CD4-positive, alpha-beta T cell (primary cell): ENCODE data around the gene CMTM4. TPM values are rescaled to one million over a fixed set of nuclear protein-coding genes. Genes with fewer than 3 reads are reported as not detected.

Experiments used
- ATAC-seq: fragments of 200-7000 bp; cut with Tn5 transposase; one replicate; pipeline ENCODE4 v1.10.0; 2022; ENCODE audit warnings: mild to moderate bottlenecking; ENCODE audit not compliant: poor library complexity
- CTCF ChIA-PET: fragments of 350-600 bp; sonication (Branson Sonifier 250); formaldehyde crosslinking; loops from one replicate; lab custom pipeline; 2021; ENCODE audit warnings: antibody characterized with exemption, inconsistent platforms; lab: Charles Lee
- POLR2A ChIA-PET: fragments of 350-600 bp; sonication (Branson Sonifier 250); formaldehyde crosslinking; loops from one replicate; lab custom pipeline; 2021; ENCODE audit warnings: antibody characterized with exemption, inconsistent platforms; lab: Charles Lee
- DNase-seq, 14 experiments: peaks; one replicate each; pipeline ENCODE4 v3.0.0-alpha.2; 2013 to 2020; ENCODE audit warnings: mixed read lengths in 2 of 14
- H3K27ac ChIP-seq, 2 donors: one replicate each; pipeline versions ENCODE4 v1.5.1 to v1.7.0; 2013; ENCODE audit warnings: low read length in 2 of 2, low read depth in 1 of 2, mild to moderate bottlenecking in 1 of 2
- H3K27me3 ChIP-seq, 2 experiments: 1 replicate in 1 of 2; 2 replicates in 1 of 2; pipeline versions ENCODE4 v1.6.1 to v1.7.0; 2013; ENCODE audit warnings: low read length in 2 of 2, control low read depth in 1 of 2, mild to moderate bottlenecking in 1 of 2, moderate library complexity in 1 of 2; ENCODE audit not compliant: insufficient read depth in 2 of 2, control insufficient read depth in 1 of 2
- H3K36me3 ChIP-seq: one replicate; pipeline ENCODE4 v1.6.1; 2013; ENCODE audit warnings: low read length, control low read depth; ENCODE audit not compliant: insufficient read depth
- H3K4me1 ChIP-seq: one replicate; pipeline ENCODE4 v1.6.1; 2013; ENCODE audit warnings: low read length, control low read depth; ENCODE audit not compliant: insufficient read depth
- H3K4me3 ChIP-seq: one replicate; pipeline ENCODE4 v1.5.1; 2013; ENCODE audit warnings: mild to moderate bottlenecking, low read length, moderate library complexity
- H3K9me3 ChIP-seq, 2 experiments: 1 replicate in 1 of 2; 2 replicates in 1 of 2; pipeline versions ENCODE4 v1.6.1 to v1.7.0; 2013; ENCODE audit warnings: low read length in 2 of 2, mild to moderate bottlenecking in 2 of 2, control low read depth in 1 of 2, moderate library complexity in 1 of 2; ENCODE audit not compliant: control insufficient read depth in 1 of 2, insufficient read depth in 1 of 2
- H3K27ac Mint-ChIP-seq: one replicate; pipeline ENCODE4 v1.8.0; 2020; ENCODE audit warnings: mixed read lengths
- H3K27me3 Mint-ChIP-seq: one replicate; pipeline ENCODE4 v1.8.0; 2021; ENCODE audit warnings: mixed read lengths
- H3K36me3 Mint-ChIP-seq: one replicate; pipeline ENCODE4 v1.8.0; 2021; ENCODE audit warnings: low read depth, mixed read lengths
- H3K4me1 Mint-ChIP-seq: one replicate; pipeline ENCODE4 v1.8.0; 2021; ENCODE audit warnings: low read depth, mixed read lengths
- H3K4me3 Mint-ChIP-seq: one replicate; pipeline ENCODE4 v1.8.0; 2020; ENCODE audit warnings: mild to moderate bottlenecking, mixed read lengths
- H3K9me3 Mint-ChIP-seq: one replicate; pipeline ENCODE4 v1.8.0; 2020; ENCODE audit warnings: mixed read lengths
- CTCF ChIP-seq: fragments of 200-600 bp; IDR thresholded peaks from one replicate; pipeline ENCODE4 v1.8.0; 2022; ENCODE audit warnings: antibody characterized with exemption, mild to moderate bottlenecking
- intact Hi-C, 2 experiments: fragments of 100-400 bp; cut with DNase I in 1 of 2; cut with micrococcal nuclease in 1 of 2; formaldehyde crosslinking; loops; one replicate each; pipeline versions ENCODE4 v1.15.1 to v1.9.0; 2023 to 2025; cut with DNase I, micrococcal nuclease
- total RNA-seq, 174 experiments: library from RNA in 2 of 174; stranded (reverse) in 2 of 174; gene quantifications; one replicate each; pipeline ENCODE4 v1.2.3 and lab custom pipeline; 2021 to 2026

The CMTM4 gene
- total RNA-seq, 2 experiments from 2014 or later, result 1.1 to 1.6 TPM

- no peaks in the 10 kb centered on the region for H3K36me3 Mint-ChIP-seq
Measured at GRCh38 chr16:66677179-66677578, 19.4 kb downstream of the CMTM4 start.

GRCh38 chr16:66676599-66676998, 19.9 kb downstream of the CMTM4 start:
- H3K4me3 ChIP-seq, result no peak overlapping the region
- no peak overlapping the region for H3K4me3 Mint-ChIP-seq
- H3K27me3 Mint-ChIP-seq, result no peaks in the 10 kb centered on the region
- no peaks in the 10 kb centered on the region for H3K36me3 ChIP-seq
- ChIA-PET CTCF (no interaction called here), POLR2A (no interaction called here)
- DNase-seq (no peak), ATAC-seq (no peak)
- no peak for TF ChIP-seq CTCF
- H3K9me3 Mint-ChIP-seq, result no peaks in the 10 kb centered on the region
- H3K27me3 ChIP-seq, result no peaks in the 10 kb centered on the region
- H3K36me3 Mint-ChIP-seq, result no peaks in the 10 kb centered on the region
- no peaks in the 10 kb centered on the region for H3K9me3 ChIP-seq
- intact Hi-C loops, result no loop called here
- no peaks in the 10 kb centered on the region for H3K4me1 ChIP-seq
- H3K4me1 Mint-ChIP-seq, result no peaks in the 10 kb centered on the region
- H3K27ac Mint-ChIP-seq, result no peak overlapping the region
- no peak overlapping the region for H3K27ac ChIP-seq

More at GRCh38 chr16:66677179-66677578, 19.4 kb downstream of the CMTM4 start:
- ChIA-PET POLR2A (no interaction called here), CTCF (no interaction called here)
- intact Hi-C loops, result no loop called here
- DNase-seq (no peak), ATAC-seq (no peak)
- Mint-ChIP-seq H3K27me3 (no peaks in the 10 kb centered on the region), H3K9me3 (no peaks in the 10 kb centered on the region), H3K4me1 (no peaks in the 10 kb centered on the region), H3K4me3 (no peak overlapping the region), H3K27ac (no peak overlapping the region)
- no peaks in the 10 kb centered on the region for H3K9me3 ChIP-seq
- H3K27me3 ChIP-seq, result no peaks in the 10 kb centered on the region
- no peak overlapping the region for H3K4me3 ChIP-seq
- no peaks in the 10 kb centered on the region for H3K36me3 ChIP-seq
- H3K27ac ChIP-seq, result no peak overlapping the region
- no peak for TF ChIP-seq CTCF
- H3K4me1 ChIP-seq, result no peaks in the 10 kb centered on the region

GRCh38 chr16:66673691-66674090, 22.9 kb downstream of the CMTM4 start:
- no peak overlapping the region for H3K4me3 Mint-ChIP-seq
- no peaks in the 10 kb centered on the region for H3K36me3 Mint-ChIP-seq
- no peaks in the 10 kb centered on the region for H3K27me3 Mint-ChIP-seq
- TF ChIP-seq CTCF, result no peak
- no peaks in the 10 kb centered on the region for H3K27me3 ChIP-seq
- no peaks in the 10 kb centered on the region for H3K9me3 ChIP-seq
- ATAC-seq, result no peak
- POLR2A ChIA-PET, result no interaction called here
- intact Hi-C loops, result no loop called here
- H3K9me3 Mint-ChIP-seq, result no peaks in the 10 kb centered on the region
- no peak overlapping the region for H3K27ac Mint-ChIP-seq
- H3K4me3 ChIP-seq, result no peak overlapping the region
- H3K27ac ChIP-seq, result no peak overlapping the region
- no peak for DNase-seq
- H3K4me1 Mint-ChIP-seq, result no peaks in the 10 kb centered on the region
- CTCF ChIA-PET, result no interaction called here
- no peaks in the 10 kb centered on the region for H3K36me3 ChIP-seq
- no peaks in the 10 kb centered on the region for H3K4me1 ChIP-seq
